Measurements from ENCODE around the gene TBC1D1. TPM values are rescaled to one million over a fixed set of nuclear protein-coding genes. Genes with fewer than 3 reads are reported as not detected.

Gene TBC1D1
- total RNA-seq, 2 experiments from 2014 or later: 40.7 to 46.5 TPM

DNA sequence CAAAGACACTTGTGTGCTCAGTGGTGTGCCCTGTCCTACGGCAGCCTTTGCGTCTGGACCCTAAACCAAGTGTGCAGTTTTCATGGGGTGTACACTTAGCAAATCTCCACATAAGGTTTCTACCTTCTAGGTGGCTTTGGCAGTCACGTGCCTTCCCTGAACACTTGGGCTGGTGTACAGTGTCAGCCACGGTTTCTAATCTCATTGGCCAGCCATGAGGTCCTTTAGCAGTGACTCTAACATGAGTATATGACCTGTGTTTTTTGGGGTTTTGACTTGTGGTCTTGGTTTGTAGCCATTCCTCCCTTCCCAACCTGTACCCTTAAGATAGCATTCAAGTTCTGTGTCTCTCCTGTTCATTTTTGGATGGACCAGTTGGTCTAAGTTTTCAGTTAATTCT is 145.7 kb downstream of the TBC1D1 start:
- CTCF ChIA-PET: interaction anchor here (1.2 to 2.2 kb wide), 2 partner anchors 66 to 233 kb away, joined by 3 to 8 read pairs; no protein-coding TSS in a partner anchor
- Histone ChIP-seq H3K9me3 (ENCODE audit: control insufficient read depth in 1 of 2, insufficient read depth in 1 of 2, low read length in 2 of 2) (no peaks in the 10 kb centered on the region), H3K27ac (ENCODE audit: low read depth in 1 of 2, low read length in 2 of 2) (no peak overlapping the region), H3K36me3 (ENCODE audit: insufficient read depth, low read length) (peaks cover 27% of the 10 kb centered on the region), H3K27me3 (ENCODE audit: control insufficient read depth in 1 of 2, insufficient read depth in 2 of 2, low read length in 2 of 2) (no peaks in the 10 kb centered on the region), H3K4me3 (ENCODE audit: low read length) (no peak overlapping the region), H3K4me1 (ENCODE audit: insufficient read depth, low read length) (no peaks in the 10 kb centered on the region)
- intact Hi-C loops (cut with DNase I, micrococcal nuclease): loop anchor here in 1 of 2 experiments (5.0 to 10.0 kb wide), 2 partner anchors 434 to 582 kb away; a partner anchor contains a TSS
- ATAC-seq (ENCODE audit: poor library complexity) (no peak), DNase-seq (no peak)
- no peak for TF ChIP-seq CTCF (IDR thresholded peaks at IDR 0.05)
- Mint-ChIP-seq H3K9me3 (no peaks in the 10 kb centered on the region), H3K4me1 (ENCODE audit: low read depth) (no peaks in the 10 kb centered on the region), H3K36me3 (ENCODE audit: low read depth) (peaks cover 60% of the 10 kb centered on the region), H3K4me3 (no peak overlapping the region), H3K27ac (no peak overlapping the region), H3K27me3 (no peaks in the 10 kb centered on the region)
- POLR2A ChIA-PET: no interaction called here

DNA sequence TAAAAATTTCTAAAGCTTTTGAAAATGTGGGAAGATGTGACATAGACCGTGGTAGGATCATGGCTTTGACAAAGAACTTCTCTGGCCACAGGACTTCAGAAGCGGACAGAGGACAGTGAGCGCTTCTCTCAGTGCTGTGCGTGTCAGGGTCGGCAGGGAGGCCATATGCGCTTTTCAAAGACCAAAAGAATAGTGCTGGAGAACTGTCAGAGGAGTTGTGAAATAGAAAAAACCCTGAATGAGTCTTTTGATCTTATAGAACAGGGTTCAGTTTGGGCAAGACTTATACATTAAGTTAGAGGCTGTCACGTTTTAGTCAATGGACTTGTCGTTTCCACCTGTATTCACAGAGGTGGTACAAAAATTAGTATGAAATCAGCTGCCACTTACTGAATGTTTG is 146.7 kb downstream of the TBC1D1 start:
- ChIA-PET POLR2A (no interaction called here), CTCF (interaction anchor here (1.2 kb wide), 1 partner anchor 67 kb away, joined by 3 read pairs; no protein-coding TSS in a partner anchor)
- no peak for ATAC-seq (ENCODE audit: poor library complexity)
- H3K27ac Mint-ChIP-seq: no peak overlapping the region
- Histone ChIP-seq H3K27me3 (ENCODE audit: control insufficient read depth in 1 of 2, insufficient read depth in 2 of 2, low read length in 2 of 2) (no peaks in the 10 kb centered on the region), H3K36me3 (ENCODE audit: insufficient read depth, low read length) (peaks cover 30% of the 10 kb centered on the region), H3K9me3 (ENCODE audit: control insufficient read depth in 1 of 2, insufficient read depth in 1 of 2, low read length in 2 of 2) (no peaks in the 10 kb centered on the region), H3K4me1 (ENCODE audit: insufficient read depth, low read length) (no peaks in the 10 kb centered on the region), H3K27ac (ENCODE audit: low read depth in 1 of 2, low read length in 2 of 2) (no peak overlapping the region), H3K4me3 (ENCODE audit: low read length) (no peak overlapping the region)
- no peaks in the 10 kb centered on the region for H3K27me3 Mint-ChIP-seq
- no peaks in the 10 kb centered on the region for H3K9me3 Mint-ChIP-seq
- intact Hi-C loops (cut with DNase I, micrococcal nuclease): loop anchor here in 1 of 2 experiments (5.0 to 10.0 kb wide), 2 partner anchors 435 to 583 kb away; a partner anchor contains a TSS
- no peak overlapping the region for H3K4me3 Mint-ChIP-seq
- no peaks in the 10 kb centered on the region for H3K4me1 Mint-ChIP-seq (ENCODE audit: low read depth)
- peaks cover 59% of the 10 kb centered on the region for H3K36me3 Mint-ChIP-seq (ENCODE audit: low read depth)
- TF ChIP-seq CTCF (IDR thresholded peaks at IDR 0.05): no peak
- DNase-seq: no peak

- Mint-ChIP-seq H3K9me3 (no peaks in the 10 kb centered on the region), H3K4me3 (no peak overlapping the region), H3K36me3 (ENCODE audit: low read depth) (peaks cover 70% of the 10 kb centered on the region), H3K27me3 (no peaks in the 10 kb centered on the region), H3K27ac (no peak overlapping the region), H3K4me1 (ENCODE audit: low read depth) (no peaks in the 10 kb centered on the region)
- intact Hi-C loops (cut with DNase I, micrococcal nuclease): no loop called here
- H3K4me3 ChIP-seq (ENCODE audit: low read length): no peak overlapping the region
- H3K4me1 ChIP-seq (ENCODE audit: insufficient read depth, low read length): no peaks in the 10 kb centered on the region
- peaks cover 38% of the 10 kb centered on the region for H3K36me3 ChIP-seq (ENCODE audit: insufficient read depth, low read length)
- no peaks in the 10 kb centered on the region for H3K27me3 ChIP-seq (ENCODE audit: control insufficient read depth in 1 of 2, insufficient read depth in 2 of 2, low read length in 2 of 2)
- DNase-seq: no peak
- POLR2A ChIA-PET: interaction anchor here (0.6 kb wide), 1 partner anchor 1058 kb away, joined by 3 read pairs; no protein-coding TSS in a partner anchor
- no peak for ATAC-seq (ENCODE audit: poor library complexity)
- H3K9me3 ChIP-seq (ENCODE audit: control insufficient read depth in 1 of 2, insufficient read depth in 1 of 2, low read length in 2 of 2): no peaks in the 10 kb centered on the region
- no peak for TF ChIP-seq CTCF (IDR thresholded peaks at IDR 0.05)
- H3K27ac ChIP-seq (ENCODE audit: low read depth in 1 of 2, low read length in 2 of 2): no peak overlapping the region
- CTCF ChIA-PET: interaction anchor here (1.4 kb wide), 1 partner anchor 9 kb away, joined by 3 read pairs; no protein-coding TSS in a partner anchor
Observed at GRCh38 chr4:38040619-38041018, 149.7 kb downstream of the TBC1D1 start.

Measured in CD4-positive, alpha-beta T cell (primary cell).